ENCODE measurements around the gene UGT2A1. TPM values are rescaled to one million over a fixed set of nuclear protein-coding genes. Genes with fewer than 3 reads are reported as not detected.

UGT2A1 gene
- total and polyA plus RNA-seq, 5 experiments from 2014 or later, result not detected

GRCh38 chr4:69649629-69650028 is 3.4 kb downstream of the UGT2A1 start:
- Mint-ChIP-seq H3K4me1 (no peaks in the 10 kb centered on the region), H3K27ac (no peak overlapping the region), H3K36me3 (no peaks in the 10 kb centered on the region), H3K27me3 (peaks cover 0 to 3% (median 0%) of the 10 kb centered on the region in 5 donors), H3K4me3 (no peak overlapping the region), H3K9me3 (no peaks in the 10 kb centered on the region)
- ATAC-seq, result no peak
- no peak for DNase-seq
- POLR2A ChIA-PET, result no interaction called here

DNA sequence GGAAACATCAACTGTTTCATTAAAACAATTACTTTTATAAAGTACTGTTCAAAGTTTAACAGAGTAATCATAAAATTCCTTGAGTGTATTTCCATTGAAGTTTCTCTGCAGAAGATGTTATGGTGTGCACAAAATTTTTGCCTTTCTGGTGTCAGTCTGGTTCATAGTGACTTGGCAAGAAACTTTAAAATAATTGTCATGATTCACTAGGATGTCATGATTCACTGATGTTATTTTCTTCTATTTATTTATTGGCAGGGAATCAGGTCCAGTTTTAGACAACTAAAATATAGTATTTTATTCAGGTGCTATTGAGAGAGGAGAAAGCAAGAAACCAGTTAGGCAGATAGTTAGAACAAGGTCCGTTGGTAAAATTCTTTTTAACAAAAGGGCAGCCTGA is 3.8 kb downstream of the UGT2A1 start:
- Mint-ChIP-seq H3K9me3 (no peaks in the 10 kb centered on the region), H3K27ac (no peak overlapping the region), H3K27me3 (peaks cover 0 to 3% (median 0%) of the 10 kb centered on the region in 5 donors), H3K36me3 (no peaks in the 10 kb centered on the region), H3K4me3 (no peak overlapping the region), H3K4me1 (no peaks in the 10 kb centered on the region)
- ATAC-seq (no peak), DNase-seq (no peak)
- POLR2A ChIA-PET, result no interaction called here

- no peak overlapping the region for H3K4me3 Mint-ChIP-seq
- peaks cover 0 to 3% (median 0%) of the 10 kb centered on the region in 5 donors for H3K27me3 Mint-ChIP-seq
- POLR2A ChIA-PET, result no interaction called here
- H3K4me1 Mint-ChIP-seq, result no peaks in the 10 kb centered on the region
- H3K36me3 Mint-ChIP-seq, result no peaks in the 10 kb centered on the region
- ATAC-seq (no peak), DNase-seq (no peak)
- no peak overlapping the region for H3K27ac Mint-ChIP-seq
- H3K9me3 Mint-ChIP-seq, result no peaks in the 10 kb centered on the region
Observed at GRCh38 chr4:69642961-69643360, 10.1 kb downstream of the UGT2A1 start.

DNA sequence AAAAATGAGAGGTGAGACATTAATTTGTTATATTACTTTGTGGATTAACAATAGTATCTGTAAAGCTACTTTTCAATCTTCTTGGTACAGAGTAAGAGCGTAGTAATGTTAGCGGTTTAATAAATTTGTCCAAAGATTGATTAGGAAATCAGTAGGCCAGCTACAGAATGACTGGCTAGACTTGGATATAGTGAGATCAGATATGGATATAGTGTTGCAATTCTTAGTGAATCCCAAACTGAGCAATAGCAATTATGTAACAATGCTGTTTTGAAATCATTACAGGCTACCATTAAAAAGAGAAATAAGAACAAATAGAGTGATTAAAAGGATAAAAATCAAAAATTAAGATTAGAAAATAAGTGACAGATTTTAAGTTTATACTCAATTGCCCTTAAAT is 12.8 kb downstream of the UGT2A1 start:
- no peak for DNase-seq

DNA sequence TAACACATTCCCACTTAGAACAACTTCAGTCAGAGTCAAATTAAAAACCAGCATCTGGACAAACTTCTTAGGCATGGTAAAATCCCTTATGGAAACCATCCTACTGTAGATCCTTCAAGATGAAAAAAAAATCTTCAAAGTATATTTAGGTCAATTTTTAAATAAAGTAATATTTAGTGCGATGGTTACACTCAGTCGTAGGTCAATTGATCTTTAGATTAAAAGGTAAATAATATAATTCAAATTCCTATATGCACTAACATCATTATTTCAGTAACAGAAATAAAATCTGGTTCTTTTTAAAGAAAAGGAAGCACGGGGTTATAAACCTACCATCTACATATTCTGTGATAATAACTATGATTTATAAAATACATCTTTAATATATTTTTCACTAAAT is 13.5 kb downstream of the UGT2A1 start, which contains the start of gene UGT2A2:
Gene UGT2A2 (minus strand): TSS at position 101 of the 400 bp plus-strand sequence. CDS start 2 bp downstream, at position 99.
- H3K4me1 Mint-ChIP-seq, result no peaks in the 10 kb centered on the region
- ATAC-seq, result no peak
- DNase-seq, result no peak
- H3K4me3 Mint-ChIP-seq, result no peak within 1 kb of the TSS
- H3K36me3 Mint-ChIP-seq, result no peaks in the 10 kb centered on the region
- H3K9me3 Mint-ChIP-seq, result no peaks in the 10 kb centered on the region
- H3K27ac Mint-ChIP-seq, result no peak within 1 kb of the TSS
- POLR2A ChIA-PET, result no interaction called here
- H3K27me3 Mint-ChIP-seq, result peaks cover 0 to 5% (median 0%) of the 10 kb centered on the region in 5 donors

More for the DNA sequence above, 12.8 kb downstream of the UGT2A1 start:
- Mint-ChIP-seq H3K27me3 (peaks cover 0 to 5% (median 0%) of the 10 kb centered on the region in 5 donors), H3K4me1 (no peaks in the 10 kb centered on the region), H3K36me3 (no peaks in the 10 kb centered on the region), H3K4me3 (no peak overlapping the region), H3K9me3 (no peaks in the 10 kb centered on the region), H3K27ac (no peak overlapping the region)
- no peak for ATAC-seq
- POLR2A ChIA-PET, result no interaction called here

GRCh38 chr4:69617083-69617694 is 35.9 kb downstream of the UGT2A1 start:
- Mint-ChIP-seq H3K27ac (no peak overlapping the region), H3K4me3 (no peak overlapping the region), H3K27me3 (peaks cover 0 to 10% (median 0%) of the 10 kb centered on the region in 5 donors), H3K9me3 (peaks cover 0 to 10% (median 2%) of the 10 kb centered on the region in 9 donors), H3K36me3 (no peaks in the 10 kb centered on the region), H3K4me1 (no peaks in the 10 kb centered on the region)
- ATAC-seq, result no peak
- POLR2A ChIA-PET, result no interaction called here
- DNase-seq, result no peak

- no peak for DNase-seq
Observed at GRCh38 chr4:69610484-69610883, 42.6 kb downstream of the UGT2A1 start.

DNA sequence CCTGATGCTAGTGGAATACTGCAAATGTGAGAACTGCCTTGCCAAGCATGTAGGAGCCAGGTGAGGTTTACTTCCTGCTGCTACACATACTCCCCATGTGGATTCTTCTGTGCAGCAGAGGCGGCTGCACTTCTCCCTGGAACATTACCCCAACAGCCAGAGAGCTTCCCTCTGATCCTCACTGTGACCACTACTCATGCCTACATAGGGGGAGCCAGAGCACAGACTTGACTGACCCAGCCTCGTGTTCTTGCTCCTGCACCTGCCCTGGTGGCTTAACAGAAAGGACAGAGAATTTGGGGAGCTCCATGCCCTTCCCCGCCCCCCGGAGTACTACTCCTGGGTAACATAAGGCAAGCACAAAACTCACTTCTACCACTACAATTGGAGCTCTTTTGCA is 52.0 kb downstream of the UGT2A1 start:
- H3K27ac Mint-ChIP-seq, result no peak overlapping the region
- POLR2A ChIA-PET, result no interaction called here
- no peaks in the 10 kb centered on the region for H3K36me3 Mint-ChIP-seq
- H3K9me3 Mint-ChIP-seq, result peaks cover 0 to 7% (median 0%) of the 10 kb centered on the region in 9 donors
- ATAC-seq (no peak), DNase-seq (no peak)
- no peaks in the 10 kb centered on the region for H3K4me1 Mint-ChIP-seq
- H3K27me3 Mint-ChIP-seq, result peaks cover 0 to 4% (median 2%) of the 10 kb centered on the region in 5 donors
- H3K4me3 Mint-ChIP-seq, result no peak overlapping the region

More at GRCh38 chr4:69610484-69610883, 42.6 kb downstream of the UGT2A1 start:
- Mint-ChIP-seq H3K27me3 (peaks cover 0 to 2% (median 0%) of the 10 kb centered on the region in 5 donors), H3K4me1 (no peaks in the 10 kb centered on the region), H3K27ac (no peak overlapping the region), H3K9me3 (peaks cover 0 to 6% (median 0%) of the 10 kb centered on the region in 9 donors), H3K4me3 (no peak overlapping the region), H3K36me3 (no peaks in the 10 kb centered on the region)
- ATAC-seq, result no peak
- POLR2A ChIA-PET, result no interaction called here

GRCh38 chr4:69600013-69600412 is 53.0 kb downstream of the UGT2A1 start:
- Mint-ChIP-seq H3K4me1 (no peaks in the 10 kb centered on the region), H3K27ac (no peak overlapping the region), H3K4me3 (no peak overlapping the region), H3K9me3 (peaks cover 0 to 5% (median 0%) of the 10 kb centered on the region in 9 donors), H3K27me3 (peaks cover 0 to 4% (median 2%) of the 10 kb centered on the region in 5 donors), H3K36me3 (no peaks in the 10 kb centered on the region)
- ATAC-seq, result no peak
- no peak for DNase-seq
- POLR2A ChIA-PET, result no interaction called here

DNA sequence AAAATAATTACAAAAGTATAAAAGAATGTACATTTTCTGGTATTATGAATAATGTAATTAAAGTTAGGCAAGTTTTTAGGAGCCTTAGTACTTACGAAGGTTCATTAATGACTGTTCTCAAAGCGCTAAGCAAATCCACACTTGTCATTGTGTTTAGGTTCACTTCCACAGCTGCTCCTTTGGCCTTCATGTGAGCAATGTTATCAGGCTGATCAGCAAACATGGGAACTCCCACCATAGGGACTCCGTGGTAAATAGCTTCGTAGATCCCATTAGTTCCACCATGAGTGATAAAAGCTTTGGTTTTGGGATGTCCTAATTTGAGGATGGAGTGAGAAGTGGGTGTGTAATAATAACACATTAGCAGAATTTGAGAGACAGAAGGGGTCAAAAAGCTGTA is 58.7 kb downstream of the UGT2A1 start:
- H3K27me3 Mint-ChIP-seq, result peaks cover 0 to 9% (median 3%) of the 10 kb centered on the region in 5 donors
- H3K4me1 Mint-ChIP-seq, result no peaks in the 10 kb centered on the region
- H3K36me3 Mint-ChIP-seq, result no peaks in the 10 kb centered on the region
- H3K27ac Mint-ChIP-seq, result no peak overlapping the region
- no peaks in the 10 kb centered on the region for H3K9me3 Mint-ChIP-seq
- DNase-seq (no peak), ATAC-seq (no peak)
- POLR2A ChIA-PET, result no interaction called here
- no peak overlapping the region for H3K4me3 Mint-ChIP-seq

- POLR2A ChIA-PET, result no interaction called here
- no peaks in the 10 kb centered on the region for H3K9me3 Mint-ChIP-seq
- ATAC-seq, result no peak
- no peak overlapping the region for H3K27ac Mint-ChIP-seq
- peaks cover 0 to 9% (median 3%) of the 10 kb centered on the region in 5 donors for H3K27me3 Mint-ChIP-seq
- DNase-seq, result no peak
- H3K36me3 Mint-ChIP-seq, result no peaks in the 10 kb centered on the region
- no peak overlapping the region for H3K4me3 Mint-ChIP-seq
- H3K4me1 Mint-ChIP-seq, result no peaks in the 10 kb centered on the region
Observed at GRCh38 chr4:69591364-69591763, 61.7 kb downstream of the UGT2A1 start.

DNA sequence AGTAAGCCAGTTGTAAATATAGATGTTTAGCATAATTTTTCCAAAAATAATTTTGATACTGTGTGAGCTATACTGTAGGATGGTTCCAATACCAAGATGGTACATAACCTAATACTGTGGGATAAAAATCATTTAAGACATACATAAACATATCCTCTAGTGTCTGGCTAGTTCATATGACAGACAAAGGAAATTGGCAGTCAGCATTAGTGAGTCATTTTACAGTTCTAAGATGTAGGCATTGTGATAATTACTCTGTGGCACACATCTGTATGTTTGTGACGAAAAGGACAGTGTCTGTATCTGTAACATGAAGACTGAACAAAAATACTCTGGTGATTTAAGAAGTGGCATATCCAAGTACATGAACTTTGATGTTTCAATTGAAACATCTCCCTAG is 63.2 kb downstream of the UGT2A1 start:
- no peaks in the 10 kb centered on the region for H3K36me3 Mint-ChIP-seq
- ATAC-seq, result no peak
- no peak overlapping the region for H3K4me3 Mint-ChIP-seq
- no peaks in the 10 kb centered on the region for H3K4me1 Mint-ChIP-seq
- DNase-seq, result no peak
- peaks cover 0 to 7% (median 4%) of the 10 kb centered on the region in 5 donors for H3K27me3 Mint-ChIP-seq
- POLR2A ChIA-PET, result no interaction called here
- H3K9me3 Mint-ChIP-seq, result no peaks in the 10 kb centered on the region
- H3K27ac Mint-ChIP-seq, result no peak overlapping the region

DNA sequence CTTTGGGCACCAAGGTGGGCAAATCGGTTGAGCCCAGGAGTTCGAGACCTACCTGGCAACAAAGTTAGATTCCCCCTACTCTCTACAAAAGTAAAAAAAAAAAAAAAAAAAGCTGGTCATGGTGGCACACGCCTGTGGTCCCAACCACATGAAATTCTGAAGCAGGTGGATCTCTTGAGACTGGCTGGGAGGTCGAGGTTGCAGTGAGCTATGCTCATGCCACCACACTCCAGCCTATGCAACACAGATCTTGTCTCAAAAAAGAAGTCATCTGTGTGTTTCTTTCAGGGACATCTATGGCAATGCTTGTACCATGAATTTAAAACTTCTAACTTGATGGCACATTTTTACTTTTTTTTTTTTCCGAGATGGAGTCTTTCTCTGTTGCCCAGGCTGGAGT is 68.9 kb downstream of the UGT2A1 start:
- Mint-ChIP-seq H3K4me1 (no peaks in the 10 kb centered on the region), H3K27me3 (peaks cover 0 to 3% (median 0%) of the 10 kb centered on the region in 5 donors), H3K9me3 (no peaks in the 10 kb centered on the region), H3K27ac (no peak overlapping the region), H3K36me3 (no peaks in the 10 kb centered on the region), H3K4me3 (no peak overlapping the region)
- POLR2A ChIA-PET, result no interaction called here
- ATAC-seq (no peak), DNase-seq (no peak)

GRCh38 chr4:69583543-69583942 is 69.5 kb downstream of the UGT2A1 start:
- H3K27ac Mint-ChIP-seq, result no peak overlapping the region
- H3K9me3 Mint-ChIP-seq, result no peaks in the 10 kb centered on the region
- peaks cover 0 to 3% (median 0%) of the 10 kb centered on the region in 5 donors for H3K27me3 Mint-ChIP-seq
- H3K36me3 Mint-ChIP-seq, result no peaks in the 10 kb centered on the region
- POLR2A ChIA-PET, result no interaction called here
- ATAC-seq (no peak), DNase-seq (no peak)
- H3K4me1 Mint-ChIP-seq, result no peaks in the 10 kb centered on the region
- H3K4me3 Mint-ChIP-seq, result no peak overlapping the region

Measured in naive thymus-derived CD8-positive, alpha-beta T cell (primary cell).